WTC11 (cell line): ENCODE measurements around the gene CYTH3. TPM values are rescaled to one million over a fixed set of nuclear protein-coding genes. Genes with fewer than 3 reads are reported as not detected.

Experiments used
- ATAC-seq: fragments of 200-7000 bp; cut with Tn5 transposase; 2 replicates; pipeline ENCODE4 v1.10.0; 2021; ENCODE audit warnings: mild to moderate bottlenecking, moderate library complexity
- CTCF ChIA-PET: fragments of 300-600 bp; sonication (Branson Sonifier 250); formaldehyde crosslinking; loops from one replicate; lab custom pipeline; 2021; ENCODE audit warnings: antibody characterized with exemption; lab: Charles Lee
- POLR2A ChIA-PET: fragments of 350-600 bp; sonication (Branson Sonifier 250); formaldehyde crosslinking; loops from one replicate; lab custom pipeline; 2021; ENCODE audit warnings: antibody characterized with exemption; lab: Charles Lee
- DNase-seq: peaks from one replicate; pipeline ENCODE4 v3.0.0; 2021; ENCODE audit warnings: low spot score
- H3K27ac Mint-ChIP-seq: 2 replicates; pipeline ENCODE4 v1.8.0; 2021; ENCODE audit warnings: mixed read lengths
- H3K27me3 Mint-ChIP-seq: 2 replicates; pipeline ENCODE4 v1.8.0; 2021; ENCODE audit warnings: low read depth, mild to moderate bottlenecking, moderate library complexity, mixed read lengths
- H3K36me3 Mint-ChIP-seq: 2 replicates; pipeline ENCODE4 v1.8.0; 2021; ENCODE audit warnings: mixed read lengths
- H3K4me1 Mint-ChIP-seq: 2 replicates; pipeline ENCODE4 v1.8.0; 2022; ENCODE audit warnings: mixed read lengths
- H3K4me3 Mint-ChIP-seq: 2 replicates; pipeline ENCODE4 v1.8.0; 2021; ENCODE audit warnings: mild to moderate bottlenecking, moderate library complexity, mixed read lengths
- H3K9me3 Mint-ChIP-seq: 2 replicates; pipeline ENCODE4 v1.8.0; 2021; ENCODE audit warnings: mixed read lengths
- AR ChIP-seq: fragments of 250-450 bp; sonication (Bioruptor Pico); IDR thresholded peaks from 2 replicates; pipeline ENCODE4 v1.9.0; 2021; ENCODE audit warnings: mild to moderate bottlenecking
- ATF1 ChIP-seq: sonication (generic); formaldehyde crosslinking; IDR thresholded peaks from 2 replicates; pipeline ENCODE4 v1.8.1; 2023; ENCODE audit warnings: mild to moderate bottlenecking, moderate library complexity, missing genetic modification reagents
- CDX4 ChIP-seq: fragments of 250-450 bp; sonication (Bioruptor Pico); IDR thresholded peaks from 2 replicates; pipeline ENCODE4 v1.9.0; 2021; ENCODE audit warnings: moderate library complexity, mild to moderate bottlenecking, inconsistent platforms, borderline replicate concordance
- CREB1 ChIP-seq: sonication (generic); formaldehyde crosslinking; IDR thresholded peaks from 2 replicates; pipeline ENCODE4 v1.8.0; 2023; ENCODE audit warnings: mild to moderate bottlenecking, missing genetic modification reagents
- EMX1 ChIP-seq: fragments of 250-450 bp; sonication (Bioruptor Pico); IDR thresholded peaks from 2 replicates; pipeline ENCODE4 v1.8.0; 2021; ENCODE audit warnings: mild to moderate bottlenecking
- ERG ChIP-seq: fragments of 250-450 bp; sonication (Bioruptor Pico); IDR thresholded peaks from 2 replicates; pipeline ENCODE4 v1.8.0; 2021; ENCODE audit warnings: mild to moderate bottlenecking
- ETV6 ChIP-seq: sonication (generic); formaldehyde crosslinking; IDR thresholded peaks from 2 replicates; pipeline ENCODE4 v1.8.1; 2022; ENCODE audit warnings: mild to moderate bottlenecking, missing genetic modification reagents
- JUN ChIP-seq: sonication (generic); formaldehyde crosslinking; IDR thresholded peaks from 2 replicates; pipeline ENCODE4 v1.8.0; 2023; ENCODE audit warnings: mild to moderate bottlenecking, missing genetic modification reagents
- KAT7 ChIP-seq: sonication (generic); formaldehyde crosslinking; IDR thresholded peaks from 2 replicates; pipeline ENCODE4 v1.8.1; 2023; ENCODE audit warnings: missing genetic modification reagents, mild to moderate bottlenecking, borderline replicate concordance
- MYBL2 ChIP-seq: sonication (generic); formaldehyde crosslinking; IDR thresholded peaks from 2 replicates; pipeline ENCODE4 v1.8.1; 2023; ENCODE audit warnings: mild to moderate bottlenecking, moderate library complexity, missing genetic modification reagents
- NR1H2 ChIP-seq: sonication (generic); formaldehyde crosslinking; IDR thresholded peaks from 2 replicates; pipeline ENCODE4 v1.9.0; 2021; ENCODE audit warnings: mild to moderate bottlenecking, moderate library complexity, missing genetic modification reagents
- STAT6 ChIP-seq: sonication (generic); formaldehyde crosslinking; conservative IDR thresholded peaks from 2 replicates; pipeline ENCODE4 v1.8.1; 2023; ENCODE audit warnings: mild to moderate bottlenecking, low read depth, missing genetic modification reagents, moderate library complexity
- TEAD1 ChIP-seq: sonication (generic); formaldehyde crosslinking; IDR thresholded peaks from 2 replicates; pipeline ENCODE4 v1.8.0; 2022; ENCODE audit warnings: mild to moderate bottlenecking, missing genetic modification reagents
- TEAD4 ChIP-seq: sonication (generic); formaldehyde crosslinking; IDR thresholded peaks from 2 replicates; pipeline ENCODE4 v1.8.0; 2022; ENCODE audit warnings: mild to moderate bottlenecking, missing genetic modification reagents
- USF2 ChIP-seq: sonication (generic); formaldehyde crosslinking; IDR thresholded peaks from 2 replicates; pipeline ENCODE4 v1.8.1; 2023; ENCODE audit warnings: mild to moderate bottlenecking, missing genetic modification reagents, moderate library complexity
- ZNF138 ChIP-seq: sonication (generic); formaldehyde crosslinking; conservative IDR thresholded peaks from 2 replicates; pipeline ENCODE4 v1.8.1; 2022; ENCODE audit warnings: mild to moderate bottlenecking, moderate library complexity, missing genetic modification reagents
- ZNF219 ChIP-seq: sonication (generic); formaldehyde crosslinking; IDR thresholded peaks from 2 replicates; pipeline ENCODE4 v1.8.0; 2023; ENCODE audit warnings: missing genetic modification reagents, mild to moderate bottlenecking, borderline replicate concordance
- ZNF232 ChIP-seq: sonication (generic); formaldehyde crosslinking; IDR thresholded peaks from 2 replicates; pipeline ENCODE4 v1.8.0; 2022; ENCODE audit warnings: mild to moderate bottlenecking, missing genetic modification reagents
- ZNF396 ChIP-seq: fragments of 250-450 bp; sonication (Bioruptor Pico); IDR thresholded peaks from 2 replicates; pipeline ENCODE4 v1.8.0; 2021; ENCODE audit warnings: mild to moderate bottlenecking, moderate library complexity, borderline replicate concordance
- ZNF416 ChIP-seq: fragments of 250-450 bp; sonication (Bioruptor Pico); IDR thresholded peaks from 2 replicates; pipeline ENCODE4 v1.9.0; 2021; ENCODE audit warnings: mild to moderate bottlenecking, inconsistent platforms
- ZNF425 ChIP-seq: fragments of 250-450 bp; sonication (Bioruptor Pico); conservative IDR thresholded peaks from 2 replicates; pipeline ENCODE4 v1.9.0; 2021; ENCODE audit warnings: mild to moderate bottlenecking
- total RNA-seq: library from RNA; stranded (reverse); gene quantifications from 3 replicates; pipeline ENCODE4 v1.2.3, GENCODE V29; 2021

Gene CYTH3
- total RNA-seq, 1 experiment from 2014 or later, result 13.2 TPM

- TF ChIP-seq STAT6 (no peak), MYBL2 (CRISPR knock-in tag) (no peak), ZNF232 (CRISPR knock-in tag) (no peak)
These were observed 113.3 kb downstream of the CYTH3 start (continued) for GRCh38 chr7:6159097-6159483.

GRCh38 chr7:6158424-6159096, 113.9 kb downstream of the CYTH3 start:
- Mint-ChIP-seq H3K4me3 (no peak overlapping the region), H3K36me3 (peaks cover 42% of the 10 kb centered on the region), H3K27ac (peak overlapping the region; percentile 79), H3K4me1 (peaks cover 8% of the 10 kb centered on the region; the same call in 1 of the 2 replicates), H3K9me3 (no peaks in the 10 kb centered on the region), H3K27me3 (no peaks in the 10 kb centered on the region)
- ChIA-PET CTCF (no interaction called here), POLR2A (no interaction called here)
- no peak for DNase-seq
- ATAC-seq, result no peak
- TF ChIP-seq ZNF416 (no peak), CREB1 (no peak), ZNF138 (no peak), TEAD1 (CRISPR knock-in tag) (no peak), CDX4 (CRISPR knock-in tag) (no peak), ERG (CRISPR knock-in tag) (no peak), ETV6 (CRISPR knock-in tag) (no peak)

GRCh38 chr7:6157685-6158423, 114.6 kb downstream of the CYTH3 start:
- Mint-ChIP-seq H3K27me3 (no peaks in the 10 kb centered on the region), H3K4me1 (peaks cover 8% of the 10 kb centered on the region; the same call in 1 of the 2 replicates), H3K27ac (peak overlapping the region; percentile 79), H3K36me3 (peaks cover 40% of the 10 kb centered on the region), H3K4me3 (no peak overlapping the region), H3K9me3 (no peaks in the 10 kb centered on the region)
- ChIA-PET CTCF (no interaction called here), POLR2A (no interaction called here)
- DNase-seq (no peak), ATAC-seq (no peak)
- TF ChIP-seq USF2 (CRISPR knock-in tag), result no peak
- TF ChIP-seq KAT7 (CRISPR knock-in tag), result no peak
- TF ChIP-seq ATF1, result no peak
- no peak for TF ChIP-seq TEAD4 (CRISPR knock-in tag)
- no peak for TF ChIP-seq EMX1 (CRISPR knock-in tag)
- TF ChIP-seq ZNF396 (CRISPR knock-in tag), result no peak
- TF ChIP-seq ZNF232 (CRISPR knock-in tag), result no peak
- TF ChIP-seq ZNF219 (CRISPR knock-in tag), result no peak
- TF ChIP-seq NR1H2 (CRISPR knock-in tag), result no peak
- no peak for TF ChIP-seq ZNF425
- no peak for TF ChIP-seq AR
- TF ChIP-seq JUN (CRISPR knock-in tag), result no peak
- no peak for TF ChIP-seq ETV6 (CRISPR knock-in tag)
